PC-3 (cell line): ENCODE results near the gene RIN1.

Source experiments
- CTCF ChIP-seq: fragments of 300-600 bp; sonication (generic); conservative IDR thresholded peaks from 2 replicates; pipeline ENCODE4 v1.5.1; 2017; ENCODE audit warnings: antibody characterized with exemption, low read depth, mild to moderate bottlenecking, low read length
- EZH2 ChIP-seq: fragments of 300-600 bp; sonication (generic); IDR thresholded peaks from one replicate; pipeline ENCODE4 v1.6.1; 2017; ENCODE audit warnings: antibody characterized with exemption, mild to moderate bottlenecking, low read length; ENCODE audit not compliant: unreplicated experiment
- EZH2phosphoT487 ChIP-seq: fragments of 300-600 bp; sonication (generic); IDR thresholded peaks from 2 replicates; pipeline ENCODE4 v1.6.1; 2018; ENCODE audit warnings: mild to moderate bottlenecking, antibody characterized with exemption, low read length, borderline replicate concordance

- TF ChIP-seq CTCF, result no peak
- TF ChIP-seq EZH2, result no peak
- no peak for TF ChIP-seq EZH2phosphoT487
These were observed 17.6 kb downstream of the RIN1 start for GRCh38 chr11:66318600-66318970.
